CD4-positive, alpha-beta T cell treated with Interleukin-10 for 1 hour (primary cell): ENCODE results near the gene RAP1GDS1.
"Not testable (repeated sequence)": the region's sequence is repeated elsewhere in the genome, so short reads cannot be mapped to it uniquely, and the experiment has no call there.

Experiments
- DNase-seq: peaks from one replicate; pipeline ENCODE4 v3.0.0-alpha.2; 2020

The RAP1GDS1 gene

DNA sequence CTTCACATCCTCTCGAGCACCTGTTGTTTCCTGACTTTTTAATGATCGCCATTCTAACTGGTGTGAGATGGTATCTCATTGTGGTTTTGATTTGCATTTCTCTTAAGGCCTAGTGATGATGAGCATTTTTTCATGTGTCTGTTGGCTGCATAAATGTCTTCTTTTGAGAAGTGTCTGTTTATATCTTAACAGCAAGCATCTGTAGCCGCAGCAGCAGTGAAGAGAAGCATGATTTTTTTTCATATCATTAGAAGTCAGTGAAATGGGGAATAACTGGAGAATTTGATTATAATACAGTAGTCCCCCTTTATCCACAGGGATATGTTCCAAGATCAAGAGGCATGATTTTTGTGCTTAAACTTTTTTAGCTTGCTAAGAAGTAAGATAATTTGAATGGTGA, 27.5 kb downstream of the RAP1GDS1 start:
- peak; percentile 18 for DNase-seq

DNA sequence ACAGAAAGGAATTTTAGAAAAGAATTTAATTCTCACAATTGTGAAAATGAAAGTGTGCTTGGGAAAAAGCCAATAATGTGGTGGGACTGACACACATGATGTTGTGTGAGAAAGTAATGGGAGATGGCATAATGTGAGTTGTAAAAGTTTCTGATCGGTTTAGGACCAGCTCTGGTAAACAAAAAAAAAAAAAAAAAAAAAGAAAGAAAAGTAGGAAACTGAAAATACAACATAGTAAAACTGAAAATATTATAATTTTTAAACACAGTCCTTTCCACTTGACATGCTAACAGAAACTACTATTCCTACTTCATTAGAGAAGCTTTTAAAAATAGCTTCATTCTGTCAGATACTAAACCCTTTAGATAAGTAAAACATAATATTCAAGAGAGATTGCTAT, 28.2 kb downstream of the RAP1GDS1 start:
- DNase-seq, result no peak

DNA sequence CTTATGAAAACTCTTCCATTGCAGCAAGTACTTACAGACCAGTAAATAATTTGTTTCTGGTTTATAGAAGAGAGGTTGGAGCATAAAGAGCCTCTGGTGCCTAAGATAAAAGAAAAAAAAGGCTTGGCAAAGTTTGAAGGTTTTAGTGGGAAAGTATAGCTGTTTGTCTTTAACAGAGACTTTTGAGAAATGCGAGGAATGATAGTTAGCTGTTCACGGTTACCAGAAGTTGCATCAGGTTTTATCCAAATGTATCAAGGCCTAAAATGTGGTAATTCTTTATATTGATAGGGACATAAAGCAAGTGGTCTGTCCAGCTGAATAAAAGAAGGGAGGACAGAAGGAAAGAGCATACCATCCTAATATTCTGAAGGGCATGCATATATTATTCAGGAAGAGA, 29.3 kb downstream of the RAP1GDS1 start:
- DNase-seq, result no peak

DNA sequence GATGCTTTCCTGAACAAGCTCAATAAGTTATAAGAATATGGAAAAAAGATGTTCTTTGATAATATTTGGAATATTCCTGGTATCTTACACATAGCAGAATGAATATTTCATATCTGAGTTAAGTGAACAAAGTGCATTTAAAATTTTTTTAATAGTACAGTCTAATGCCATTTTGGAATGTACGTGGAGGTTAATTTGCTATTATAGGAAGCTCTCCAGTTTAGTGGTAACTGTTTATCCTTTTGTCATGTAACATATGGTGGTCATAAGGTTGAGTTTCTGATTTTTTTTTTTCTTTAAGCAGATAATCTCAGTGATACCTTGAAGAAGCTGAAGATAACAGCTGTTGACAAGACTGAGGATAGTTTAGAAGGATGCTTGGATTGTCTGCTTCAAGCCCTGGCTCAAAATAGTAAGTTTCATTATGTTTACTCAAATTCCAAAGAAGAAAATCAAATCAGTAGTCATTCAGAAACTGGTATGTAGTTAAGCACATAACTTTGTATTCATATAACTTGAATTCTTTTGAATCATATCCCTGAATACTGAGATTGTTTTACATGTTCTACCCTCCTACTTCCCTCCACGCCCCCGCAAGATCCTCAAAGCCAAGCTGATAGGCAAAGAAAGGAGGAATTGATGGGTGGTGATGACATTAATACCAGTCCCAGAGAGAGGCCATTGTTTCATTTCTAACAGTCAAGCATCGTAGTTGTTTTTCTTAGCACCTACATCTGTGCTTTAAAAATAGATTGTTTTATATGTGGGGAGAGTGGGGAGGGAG, 32.1 kb downstream of the RAP1GDS1 start:
- no peak for DNase-seq

DNA sequence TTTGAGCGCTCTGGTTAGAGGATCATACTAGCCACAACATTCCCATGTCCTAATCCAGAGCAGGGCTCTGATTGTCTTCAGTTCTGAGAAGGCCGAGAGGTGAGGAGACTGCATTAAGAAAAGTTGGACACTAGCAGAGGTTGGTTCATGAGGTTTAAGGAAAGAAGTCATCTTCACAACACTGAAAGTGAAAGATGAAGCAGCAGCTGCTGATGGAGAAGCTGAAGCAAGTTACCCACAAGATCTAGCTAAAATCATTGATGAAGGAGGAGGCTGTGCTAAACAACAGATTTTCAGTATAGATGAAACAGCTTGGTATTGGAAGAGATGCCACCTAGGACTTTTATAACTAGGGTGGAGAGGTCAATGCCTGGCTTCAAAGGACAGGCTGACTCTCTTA, 36.8 kb downstream of the RAP1GDS1 start:
- DNase-seq, result no peak

DNA sequence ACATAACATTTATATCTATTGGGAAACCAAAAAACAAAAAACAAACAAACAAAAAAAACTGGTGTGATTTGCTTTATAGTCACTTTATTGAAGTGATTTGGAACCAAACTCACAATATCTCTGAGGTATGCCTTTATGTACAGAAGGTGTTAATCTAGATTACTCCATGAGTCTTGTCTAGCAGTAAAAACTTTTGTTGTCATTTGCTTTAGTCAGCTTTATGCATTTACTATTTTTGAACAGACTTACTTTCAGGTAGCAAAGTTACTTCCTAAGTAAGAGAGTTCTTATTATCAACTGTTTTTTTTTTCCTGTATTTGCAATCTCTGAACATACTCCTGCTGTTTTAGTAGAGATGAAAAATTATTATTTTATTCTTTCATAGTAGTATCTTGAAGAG, 39.5 kb downstream of the RAP1GDS1 start:
- DNase-seq, result no peak

- no peak for DNase-seq
Observed at GRCh38 chr4:98305576-98305975, 44.4 kb downstream of the RAP1GDS1 start.

GRCh38 chr4:98310867-98311266, 49.7 kb downstream of the RAP1GDS1 start:
- DNase-seq, result no peak

DNA sequence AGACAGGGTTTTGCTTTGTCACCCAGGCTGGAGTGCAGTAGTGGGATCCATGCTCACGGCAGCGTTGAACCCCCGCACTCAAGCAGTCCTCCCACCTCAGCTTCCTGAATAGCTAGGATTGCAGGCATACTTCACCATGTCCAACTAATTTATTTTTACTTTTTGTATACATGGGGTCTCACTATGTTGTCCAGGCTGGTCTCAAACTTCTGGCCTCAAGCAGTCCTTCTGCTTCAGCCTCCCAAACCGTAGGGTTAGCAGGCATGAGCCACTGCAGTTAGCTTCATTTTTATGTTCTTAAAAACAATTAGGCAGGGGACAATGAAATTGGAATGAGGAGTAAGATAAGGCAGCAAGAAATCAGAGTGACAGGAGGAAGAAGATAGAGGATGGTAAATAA, 50.5 kb downstream of the RAP1GDS1 start:
- DNase-seq, result no peak

GRCh38 chr4:98314791-98315565, 53.8 kb downstream of the RAP1GDS1 start:
- no peak for DNase-seq

- no peak for DNase-seq
Observed at GRCh38 chr4:98318521-98318920, 57.3 kb downstream of the RAP1GDS1 start.

- DNase-seq, result no peak
Observed at GRCh38 chr4:98319021-98319420, 57.8 kb downstream of the RAP1GDS1 start.

DNA sequence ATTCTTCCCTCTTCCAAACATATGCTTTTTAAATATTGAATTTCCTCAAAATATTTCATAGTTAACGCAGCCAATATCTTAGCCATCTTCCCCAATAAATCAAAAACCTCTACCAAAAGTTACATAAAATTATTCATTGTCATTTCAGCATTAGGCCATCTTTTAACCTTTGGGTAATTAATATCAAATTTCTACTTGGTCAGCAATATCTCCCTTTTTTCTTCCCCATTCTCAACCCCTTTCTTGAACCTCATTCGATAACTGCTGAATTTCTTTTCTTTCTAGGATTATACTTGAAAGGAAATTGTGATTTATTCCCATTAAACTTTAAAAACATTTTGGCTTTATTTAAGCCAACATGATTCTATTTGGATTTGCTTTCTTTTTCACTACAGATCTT, 65.0 kb downstream of the RAP1GDS1 start:
- no peak for DNase-seq

DNA sequence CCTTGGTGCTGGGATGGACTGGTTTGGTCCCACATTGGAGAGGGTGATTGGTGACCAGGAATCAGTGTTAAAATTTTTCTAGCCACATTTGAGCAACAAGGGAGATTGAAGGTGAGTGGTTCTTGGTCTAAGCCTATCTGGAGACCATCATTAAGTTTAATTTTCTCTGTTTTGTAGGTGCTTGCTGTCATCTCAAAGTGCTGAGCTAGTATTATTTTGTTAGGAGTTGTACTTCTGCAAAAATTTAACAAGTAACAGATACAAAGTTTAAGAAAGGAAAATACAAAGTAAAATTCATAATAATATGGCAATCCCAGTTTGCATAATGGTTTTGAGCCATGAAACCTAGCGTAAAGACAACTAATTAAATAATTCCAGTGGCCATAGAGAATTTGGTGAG, 66.5 kb downstream of the RAP1GDS1 start:
- DNase-seq, result no peak

DNA sequence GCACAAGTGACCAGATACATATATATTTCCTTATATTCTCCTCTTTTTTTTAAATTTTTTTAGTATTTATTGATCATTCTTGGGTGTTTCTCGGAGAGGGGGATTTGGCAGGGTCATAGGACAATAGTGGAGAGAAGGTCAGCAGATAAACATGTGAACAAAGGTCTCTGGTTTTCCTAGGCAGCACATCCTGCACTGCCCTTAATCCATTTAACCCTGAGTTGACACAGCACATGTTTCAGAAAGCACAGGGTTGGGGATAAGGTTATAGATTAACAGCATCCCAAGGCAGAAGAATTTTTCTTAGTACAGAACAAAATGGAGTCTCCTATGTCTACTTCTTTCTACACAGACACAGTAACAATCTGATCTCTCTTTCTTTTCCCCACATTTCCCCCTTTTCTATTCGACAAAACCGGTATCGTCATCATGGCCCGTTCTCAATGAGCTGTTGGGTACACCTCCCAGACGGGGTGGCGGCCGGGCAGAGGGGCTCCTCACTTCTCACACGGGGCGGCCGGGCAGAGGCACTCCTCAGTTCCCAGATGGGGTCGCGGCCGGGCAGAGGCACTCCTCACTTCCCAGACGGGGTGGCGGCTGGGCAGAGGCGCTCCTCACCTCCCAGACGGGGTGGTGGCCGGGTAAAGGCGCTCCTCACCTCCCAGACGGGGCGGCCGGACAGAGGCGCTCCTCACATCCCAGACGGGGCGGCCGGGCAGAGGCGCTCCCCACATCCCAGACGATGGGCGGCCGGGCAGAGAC, 68.9 kb downstream of the RAP1GDS1 start:
- not testable (repeated sequence) for DNase-seq

DNA sequence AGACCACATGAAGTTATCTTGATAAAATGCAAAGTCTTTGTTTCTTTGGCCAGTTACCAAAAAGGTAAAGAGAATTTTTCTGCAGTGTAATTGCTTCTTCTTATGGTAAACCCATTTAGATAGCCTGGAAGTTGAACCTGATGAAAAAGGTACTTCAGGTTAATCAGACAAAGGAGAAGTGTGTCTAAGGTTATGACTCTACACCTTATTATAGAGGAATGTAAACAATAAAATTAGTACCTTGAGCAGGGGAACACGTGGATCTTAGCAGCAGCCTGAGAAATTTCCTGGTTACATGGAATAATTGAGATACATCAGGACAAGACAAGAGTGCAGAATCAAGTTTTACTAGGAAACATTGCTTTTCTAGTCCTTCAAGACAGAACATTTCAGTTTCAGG, 70.8 kb downstream of the RAP1GDS1 start:
- DNase-seq, result no peak

- DNase-seq, result no peak
Observed at GRCh38 chr4:98334461-98334860, 73.3 kb downstream of the RAP1GDS1 start.

DNA sequence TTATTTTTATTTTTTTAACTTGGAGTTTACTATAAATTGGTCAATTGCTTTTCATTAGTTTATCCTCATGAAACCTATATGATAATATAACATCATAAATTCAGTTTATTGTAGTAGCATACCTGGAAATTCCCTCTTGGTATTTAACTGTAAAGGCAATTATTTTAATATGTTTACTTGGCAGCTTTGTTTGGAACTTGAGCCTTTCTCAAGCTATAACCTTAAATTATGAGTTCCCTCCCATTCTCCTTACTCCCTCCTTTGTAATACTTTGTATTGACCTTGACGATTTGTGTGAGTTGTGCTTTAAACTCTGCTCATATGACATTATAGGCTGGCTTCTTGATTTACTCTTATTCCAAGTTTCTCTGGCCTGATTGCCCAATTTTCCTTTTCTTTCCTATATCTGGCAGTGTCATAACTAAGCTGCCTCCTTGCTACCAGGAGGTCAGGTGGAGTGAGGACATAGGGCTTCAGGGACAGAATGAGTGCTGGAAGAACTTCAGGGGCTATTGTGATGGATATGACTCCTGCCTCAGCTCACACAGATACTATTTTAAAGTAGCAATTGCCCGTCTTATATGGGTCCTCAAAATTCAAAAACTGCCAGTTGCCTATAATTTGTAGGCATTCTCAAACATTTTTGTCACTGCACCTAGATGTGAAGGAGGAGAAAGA, 77.7 kb downstream of the RAP1GDS1 start:
- DNase-seq, result no peak

DNA sequence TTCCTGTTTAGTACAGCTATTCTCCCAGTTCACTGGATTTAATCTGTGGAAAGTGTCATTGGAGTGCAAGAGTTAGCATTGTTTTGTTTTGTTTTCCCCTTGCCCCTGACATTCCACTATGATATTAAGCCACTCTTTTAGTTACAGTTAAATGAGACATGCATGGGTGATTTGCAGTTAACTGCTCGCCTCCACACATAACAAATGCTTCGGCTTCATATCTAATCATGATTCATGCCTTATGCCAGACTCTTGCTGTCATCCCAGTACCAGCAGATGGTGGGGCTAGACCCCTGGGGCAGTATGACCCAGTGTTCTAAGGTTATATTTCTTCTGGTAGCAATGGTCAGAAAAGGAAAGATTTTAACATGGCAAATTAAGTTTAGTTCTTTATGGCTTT, 80.1 kb downstream of the RAP1GDS1 start:
- no peak for DNase-seq

DNA sequence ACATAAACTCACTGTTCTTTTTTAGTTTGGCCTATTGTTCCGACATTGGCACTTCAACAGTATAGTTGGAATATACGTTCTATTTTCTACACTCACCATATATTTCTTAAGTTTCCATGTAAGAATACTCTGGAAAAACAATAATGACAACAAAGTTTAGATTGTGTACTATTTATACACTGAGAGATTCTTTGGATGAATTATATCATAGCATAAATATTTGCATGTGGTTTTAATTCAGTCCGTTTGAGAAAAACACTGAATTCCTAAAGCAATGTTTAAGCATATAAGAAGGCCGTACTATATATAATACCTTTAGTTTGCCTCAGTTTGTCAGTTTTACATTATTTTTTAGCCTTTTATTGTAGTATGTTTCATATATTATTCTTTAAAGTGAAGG, 82.4 kb downstream of the RAP1GDS1 start:
- no peak for DNase-seq

DNA sequence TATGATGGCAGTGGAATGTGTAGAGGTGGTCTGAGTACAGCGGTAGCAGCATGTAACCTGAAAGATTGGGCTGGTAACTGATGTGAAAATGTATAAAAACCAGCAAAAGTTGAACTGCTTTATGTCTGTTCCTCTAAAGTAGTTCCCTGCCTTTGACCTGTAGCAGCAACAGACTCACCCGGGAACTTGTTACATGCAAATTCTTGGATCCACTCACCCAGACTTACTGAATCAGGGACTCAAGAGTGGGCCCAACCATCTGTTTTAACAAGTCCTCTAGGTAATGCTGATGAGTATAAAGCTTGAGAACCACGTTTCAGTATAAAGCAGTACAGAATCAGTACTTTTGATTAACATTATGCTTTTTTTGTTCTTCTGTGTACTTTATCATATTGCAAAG, 84.7 kb downstream of the RAP1GDS1 start:
- no peak for DNase-seq

DNA sequence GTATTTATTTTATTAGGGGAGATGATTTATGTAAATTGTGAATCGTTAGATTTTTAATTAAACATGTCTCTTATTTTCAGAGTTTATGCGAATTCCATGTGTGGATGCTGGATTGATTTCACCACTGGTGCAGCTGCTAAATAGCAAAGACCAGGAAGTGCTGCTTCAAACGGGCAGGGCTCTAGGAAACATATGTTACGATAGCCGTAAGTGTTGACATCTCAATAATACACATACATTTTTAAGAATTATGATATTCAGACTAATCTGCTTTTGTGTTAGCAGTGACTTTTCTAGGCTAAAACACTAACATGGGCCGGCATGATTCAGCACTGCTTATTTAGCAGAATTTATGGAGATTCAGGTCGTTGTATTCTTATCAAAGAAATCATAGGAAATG, 91.2 kb downstream of the RAP1GDS1 start:
- no peak for DNase-seq

GRCh38 chr4:98352940-98353339, 91.8 kb downstream of the RAP1GDS1 start:
- DNase-seq, result no peak
